Activated CD8-positive, alpha-beta memory T cell treated with anti-CD3 and anti-CD28 coated beads, Interleukin-2, amount 50 U/mL, for 4 hours (primary cell): ENCODE results near the gene EML1.

Experiments
- DNase-seq: peaks from one replicate; pipeline ENCODE4 v3.0.0-alpha.2; 2020

The EML1 gene

GRCh38 chr14:99781853-99782610 lies 11.2 kb upstream of the EML1 start:
- DNase-seq, result no peak

GRCh38 chr14:99784508-99784907 lies 8.7 kb upstream of the EML1 start:
- DNase-seq, result no peak

- DNase-seq, result no peak
Measured at GRCh38 chr14:99785426-99785825, 7.8 kb upstream of the EML1 start.

GRCh38 chr14:99786511-99786989 lies 6.7 kb upstream of the EML1 start:
- no peak for DNase-seq

- no peak for DNase-seq
Measured at GRCh38 chr14:99788713-99789112, 4.5 kb upstream of the EML1 start.

- no peak for DNase-seq
Measured at GRCh38 chr14:99789581-99789980, 3.6 kb upstream of the EML1 start.

- DNase-seq, result no peak
Measured at GRCh38 chr14:99790201-99790977, 2.8 kb upstream of the EML1 start.

- no peak for DNase-seq
Measured at GRCh38 chr14:99790978-99791376, 2.2 kb upstream of the EML1 start.

- DNase-seq, result no peak
Measured at GRCh38 chr14:99791476-99792209, 1.6 kb upstream of the EML1 start.

- DNase-seq, result no peak
Measured at GRCh38 chr14:99792210-99792535, 1.0 kb upstream of the EML1 start.

- DNase-seq, result no peak
Measured at GRCh38 chr14:99792551-99793212, 531 bp upstream of the EML1 start.

- DNase-seq, result no peak
Measured at GRCh38 chr14:99794151-99794780, 1.1 kb downstream of the EML1 start.

- DNase-seq, result no peak
Measured at GRCh38 chr14:99795046-99795445, 1.8 kb downstream of the EML1 start.

GRCh38 chr14:99797231-99797630 lies 4.0 kb downstream of the EML1 start:
- no peak for DNase-seq

GRCh38 chr14:99800781-99801180 lies 7.6 kb downstream of the EML1 start:
- DNase-seq, result no peak

GRCh38 chr14:99802301-99803105 lies 9.3 kb downstream of the EML1 start:
- no peak for DNase-seq

- DNase-seq, result no peak
Measured at GRCh38 chr14:99803106-99803775, 10.0 kb downstream of the EML1 start.

GRCh38 chr14:99803803-99804202 lies 10.6 kb downstream of the EML1 start:
- no peak for DNase-seq

GRCh38 chr14:99805757-99806439 lies 12.7 kb downstream of the EML1 start:
- no peak for DNase-seq

- no peak for DNase-seq
Measured at GRCh38 chr14:99806836-99807235, 13.6 kb downstream of the EML1 start.
